Tibial nerve (tissue), 4 donors: Measurements from ENCODE around the gene TRPT1.

Experiments
- CTCF ChIP-seq, 5 experiments: fragments of 200-600 bp in 3 of 5; fragments of 450-650 bp in 2 of 5; sonication (generic) in 3 of 5; IDR thresholded peaks; one replicate each; pipeline ENCODE4 v1.5.1; 2016 to 2019; ENCODE audit warnings: antibody characterized with exemption in 5 of 5, mild to moderate bottlenecking in 3 of 5, moderate library complexity in 2 of 5
- EP300 ChIP-seq, 2 donors: sonication (generic); formaldehyde crosslinking; IDR thresholded peaks; one replicate each; pipeline ENCODE4 v1.6.1; 2017; ENCODE audit warnings: antibody characterized with exemption in 2 of 2, mild to moderate bottlenecking in 1 of 2
- POLR2A ChIP-seq, 2 donors: fragments of 450-650 bp; IDR thresholded peaks; one replicate each; pipeline ENCODE4 v1.6.1; 2017; ENCODE audit warnings: antibody characterized with exemption in 2 of 2, mild to moderate bottlenecking in 2 of 2, moderate library complexity in 2 of 2

- TF ChIP-seq CTCF (IDR thresholded peaks at IDR 0.05) (peak in 3 of 5 experiments; percentile 10 to 64 (median 38)), EP300 (IDR thresholded peaks at IDR 0.05) (peak; percentile 39 to 62), POLR2A (IDR thresholded peaks at IDR 0.05) (peak in 1 of 2 donors; percentile 29)
Observed at GRCh38 chr11:64246871-64247728, 21.1 kb upstream of the TRPT1 start, which contains the start of gene PPP1R14B.
